A549 (cell line): ENCODE data around the gene NQO1. TPM values are rescaled to one million over a fixed set of nuclear protein-coding genes. Genes with fewer than 3 reads are reported as not detected.
"Not testable (repeated sequence)": the region's sequence is repeated elsewhere in the genome, so short reads cannot be mapped to it uniquely, and the experiment has no call there.

Source experiments
- ATAC-seq, 2 experiments: fragments of 200-7000 bp in 1 of 2; fragments of >200 bp in 1 of 2; cut with Nextera tagmentation in 1 of 2; cut with Tn5 transposase in 1 of 2; 3 replicates each; pipeline versions ENCODE4 v1.8.0 to v1.9.1; 2018 to 2020; ENCODE audit warnings: mild to moderate bottlenecking in 1 of 2, moderate library complexity in 1 of 2
- CTCF ChIA-PET: fragments of 300-600 bp; sonication (Branson Sonifier 250); formaldehyde crosslinking; extraction: SDS; loops from one replicate; lab custom pipeline; 2021; ENCODE audit warnings: antibody characterized with exemption, inconsistent platforms; lab: Yijun Ruan, JAX
- POLR2A ChIA-PET: fragments of 350-600 bp; formaldehyde crosslinking; extraction: SDS; loops from one replicate; lab custom pipeline; 2021; ENCODE audit warnings: antibody characterized with exemption, inconsistent platforms; lab: Yijun Ruan, JAX
- DNase-seq, 2 experiments: peaks; one replicate each; pipeline versions ENCODE4 v3.0.0 to v3.0.0-alpha.2; 2011 to 2016; ENCODE audit warnings: low read depth in 1 of 2, low spot score in 1 of 2
- FAIRE-seq: peaks from 2 replicates; lab custom pipeline; 2011; peaks lifted over from hg19 to GRCh38; lab: Jason Lieb, UNC
- H3K27ac ChIP-seq, 2 experiments: fragments of >200 bp; sonication (Bioruptor Twin); formaldehyde crosslinking; 3 replicates each; pipeline ENCODE4 v1.5.1; 2016 to 2017
- H3K4me1 ChIP-seq: fragments of >200 bp; sonication (Bioruptor Twin); formaldehyde crosslinking; 3 replicates; pipeline ENCODE4 v1.6.1; 2016
- H3K4me2 ChIP-seq: fragments of >200 bp; sonication (Bioruptor Twin); formaldehyde crosslinking; 3 replicates; pipeline ENCODE4 v1.6.1; 2016
- H3K4me3 ChIP-seq: fragments of >200 bp; sonication (Bioruptor Twin); formaldehyde crosslinking; 3 replicates; pipeline ENCODE4 v1.5.1; 2016
- H3K9me3 ChIP-seq: fragments of >200 bp; sonication (Bioruptor Twin); formaldehyde crosslinking; 3 replicates; pipeline ENCODE4 v1.6.1; 2016
- CBX8 ChIP-seq: fragments of 200-600 bp; sonication (generic); IDR thresholded peaks from 2 replicates; pipeline ENCODE4 v1.6.1; 2016
- CEBPB ChIP-seq, 2 experiments: fragments of >200 bp in 1 of 2; sonication (Bioruptor Twin) in 1 of 2; formaldehyde crosslinking in 1 of 2; IDR thresholded peaks; 2 replicates each; pipeline ENCODE4 v1.6.1; 2012 to 2016
- EP300 ChIP-seq, 2 experiments: fragments of >200 bp; sonication (Bioruptor Twin); formaldehyde crosslinking; IDR thresholded peaks; 2 replicates in 1 of 2; 3 replicates in 1 of 2; pipeline ENCODE4 v1.6.1; 2016 to 2017
- ESRRA ChIP-seq: fragments of 150-350 bp; IDR thresholded peaks from 2 replicates; pipeline ENCODE4 v1.6.1; 2014; ENCODE audit warnings: mild to moderate bottlenecking, low read length, borderline replicate concordance
- FOSB ChIP-seq: fragments of 250-450 bp; sonication (Bioruptor Pico); IDR thresholded peaks from 2 replicates; pipeline ENCODE4 v1.5.0; 2020; ENCODE audit warnings: mild to moderate bottlenecking, moderate library complexity
- HEYL ChIP-seq: fragments of 250-450 bp; sonication (Bioruptor Pico); IDR thresholded peaks from 2 replicates; pipeline ENCODE4 v1.8.0; 2021; ENCODE audit warnings: mild to moderate bottlenecking, moderate library complexity
- HOXA7 ChIP-seq: fragments of 250-450 bp; sonication (Bioruptor Pico); IDR thresholded peaks from 2 replicates; pipeline ENCODE4 v1.5.0; 2020; ENCODE audit warnings: mild to moderate bottlenecking, moderate library complexity
- HOXB13 ChIP-seq: fragments of 250-450 bp; sonication (Bioruptor Pico); IDR thresholded peaks from 2 replicates; pipeline ENCODE4 v1.5.0; 2020; ENCODE audit warnings: low read depth, mild to moderate bottlenecking, moderate library complexity
- HOXB5 ChIP-seq: fragments of 250-450 bp; sonication (Bioruptor Pico); IDR thresholded peaks from 2 replicates; pipeline ENCODE4 v1.5.0; 2020; ENCODE audit warnings: mild to moderate bottlenecking, moderate library complexity
- JUN ChIP-seq, 2 experiments: fragments of >200 bp; sonication (Bioruptor Twin); formaldehyde crosslinking; IDR thresholded peaks; 2 replicates in 1 of 2; 3 replicates in 1 of 2; pipeline ENCODE4 v1.6.1; 2016 to 2017
- JUNB ChIP-seq: fragments of >200 bp; sonication (Bioruptor Twin); formaldehyde crosslinking; IDR thresholded peaks from 2 replicates; pipeline ENCODE4 v1.6.1; 2016
- KDM1A ChIP-seq: fragments of 200-600 bp; sonication (generic); IDR thresholded peaks from 2 replicates; pipeline ENCODE4 v1.6.1; 2016; ENCODE audit warnings: low read depth, mild to moderate bottlenecking
- KDM5A ChIP-seq: fragments of 200-600 bp; sonication (generic); IDR thresholded peaks from 2 replicates; pipeline ENCODE4 v1.6.1; 2016; ENCODE audit warnings: antibody characterized with exemption, mild to moderate bottlenecking
- NFE2L2 ChIP-seq: fragments of 150-350 bp; conservative IDR thresholded peaks from 2 replicates; pipeline ENCODE4 v1.6.1; 2014; ENCODE audit warnings: low read length
- NR3C1 ChIP-seq: fragments of >200 bp; sonication (Bioruptor Twin); formaldehyde crosslinking; IDR thresholded peaks from 3 replicates; pipeline ENCODE4 v1.6.1; 2017
- POLR2AphosphoS2 ChIP-seq: conservative IDR thresholded peaks from 2 replicates; pipeline ENCODE4 v1.6.1; 2012; ENCODE audit warnings: low read length, improper control_type of control experiment, inconsistent platforms
- SREBF2 ChIP-seq: fragments of 450-650 bp; IDR thresholded peaks from 2 replicates; pipeline ENCODE4 v1.6.1; 2014; ENCODE audit warnings: mild to moderate bottlenecking, moderate library complexity
- TP53 ChIP-seq: fragments of 250-450 bp; sonication (Bioruptor Pico); IDR thresholded peaks from 2 replicates; pipeline ENCODE4 v1.5.0; 2021; ENCODE audit warnings: mild to moderate bottlenecking, moderate library complexity
- ZFP36 ChIP-seq: fragments of 450-650 bp; IDR thresholded peaks from 2 replicates; pipeline ENCODE4 v1.6.1; 2014; ENCODE audit warnings: borderline replicate concordance; ENCODE audit not compliant: partially characterized antibody
- WGBS: methylation state at CpG from one replicate; pipeline ENCODE4 v1.1.6; 2017; ENCODE audit errors: missing lambda C conversion rate; 5-methylcytosine and 5-hydroxymethylcytosine counted together
- polyA plus RNA-seq, 4 experiments: library from polyadenylated mRNA; depleted of rRNA in 3 of 4; stranded (reverse); fragments of >200 nt; fragmentation: RNase III in 1 of 4; extraction: RNeasy Plus Mini Kit Qiagen cat#74134 plus additional on column Dnase treatment in 1 of 4; gene quantifications; 2 replicates in 3 of 4; 3 replicates in 1 of 4; pipeline ENCODE4 v1.2.3, GENCODE V29; 2011 to 2017
- TF ChIP-seq, protein P1 (sequence below): IDR thresholded peaks from 2 replicates; pipeline ENCODE4 v1.6.1; 2012
- TF ChIP-seq, protein P2 (sequence below): fragments of 150-350 bp; IDR thresholded peaks from 2 replicates; pipeline ENCODE4 v1.6.1; 2014; ENCODE audit warnings: low read depth, mild to moderate bottlenecking, low read length
- TF ChIP-seq, protein P3 (sequence below): fragments of 250-450 bp; sonication (Bioruptor Pico); IDR thresholded peaks from 2 replicates; pipeline ENCODE4 v1.5.0; 2020; ENCODE audit warnings: low read depth, mild to moderate bottlenecking, moderate library complexity
- TF ChIP-seq, protein P4 (sequence below): fragments of >200 bp; sonication (Bioruptor Twin); formaldehyde crosslinking; IDR thresholded peaks from 3 replicates; pipeline ENCODE4 v1.5.1; 2016

NQO1 gene
- polyA plus RNA-seq, 2 of the 4 experiments (the other 2 are of a cell fraction): 1,834 to 2,775 TPM

DNA sequence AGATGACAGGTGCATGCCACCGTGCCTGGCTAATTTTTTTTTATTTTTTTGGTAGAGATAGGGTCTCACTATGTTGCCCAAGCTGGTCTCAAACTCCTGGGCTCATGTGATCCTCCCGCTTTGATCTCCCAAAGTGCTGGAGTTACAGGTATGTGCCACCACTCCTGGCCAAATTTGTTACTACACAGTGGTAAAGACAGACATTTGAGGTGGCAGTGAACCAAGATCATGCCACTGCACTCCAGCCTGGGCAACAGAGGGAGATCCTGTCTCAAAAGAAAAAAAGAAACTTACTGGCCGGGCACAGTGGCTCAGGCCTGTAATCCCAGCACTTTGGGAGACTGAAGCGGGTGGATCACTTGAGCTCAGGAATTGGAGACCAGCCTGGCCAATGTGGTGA lies 2.7 kb upstream of the NQO1 start:
- CTCF ChIA-PET: interaction anchor here (1.1 to 18.6 kb wide), 3 partner anchors 8 to 27 kb away, joined by 3 to 160 read pairs (median 17); partner anchors contain the start of gene NOB1
- DNase-seq, H3K9me3 ChIP-seq, FAIRE-seq, H3K4me3 ChIP-seq, ATAC-seq, POLR2A ChIA-PET: not testable (repeated sequence)
- Histone ChIP-seq H3K4me1 (peaks cover 19% of the 10 kb centered on the region), H3K27ac (peak overlapping the region; percentile 95 to 99), H3K4me2 (peak overlapping the region; percentile 94)
- peak; percentile 51 for TF ChIP-seq ZFP36
- WGBS: 96% methylated on average over 4 of the region's 4 CpGs

DNA sequence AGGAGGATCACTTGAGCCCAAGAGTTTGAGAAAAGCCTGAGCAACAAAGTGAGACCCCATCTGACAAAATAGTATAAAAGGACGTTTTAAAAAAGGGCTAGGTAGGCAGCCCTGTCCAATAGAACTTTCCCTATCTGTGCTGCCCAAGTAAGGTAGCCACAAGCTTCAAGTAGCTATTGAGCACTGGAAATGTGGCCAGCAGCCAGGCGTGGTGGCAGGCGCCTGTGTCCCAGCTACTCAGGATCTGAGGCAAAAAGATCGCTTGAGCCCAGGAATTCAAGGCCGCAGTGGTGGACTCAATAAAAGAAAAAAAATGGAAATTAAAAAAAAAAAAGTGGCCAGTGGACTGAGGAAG lies 1.5 kb upstream of the NQO1 start:
- no peaks in the 10 kb centered on the region for H3K9me3 ChIP-seq
- POLR2A ChIA-PET: interaction anchor here (0.7 to 5.3 kb wide), 5 partner anchors 11 to 27 kb away, joined by 3 to 59 read pairs (median 10); partner anchors contain the start of gene NOB1
- DNase-seq: no peak
- peaks cover 19% of the 10 kb centered on the region for H3K4me1 ChIP-seq
- 33% methylated on average over 5 of the region's 5 CpGs for WGBS
- TF ChIP-seq HOXB13: 0 out of 2 replicates have a peak, but pooled peaks have one; percentile 0
- 0 out of 2 replicates have a peak, but pooled peaks have one; percentile 40 for TF ChIP-seq POLR2AphosphoS2
- TF ChIP-seq, protein P1, sequence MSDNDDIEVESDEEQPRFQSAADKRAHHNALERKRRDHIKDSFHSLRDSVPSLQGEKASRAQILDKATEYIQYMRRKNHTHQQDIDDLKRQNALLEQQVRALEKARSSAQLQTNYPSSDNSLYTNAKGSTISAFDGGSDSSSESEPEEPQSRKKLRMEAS: peak; percentile 27; the same call in 1 of the 2 replicates
- TF ChIP-seq TP53 (CRISPR knock-in tag): no peak
- peak overlapping the region; percentile 95 to 99 for H3K27ac ChIP-seq
- FAIRE-seq: no peak
- CTCF ChIA-PET: interaction anchor here (1.2 to 18.6 kb wide), 4 partner anchors 12 to 28 kb away, joined by 3 to 160 read pairs (median 12); partner anchors contain the start of gene NOB1
- peak overlapping the region; percentile 77 for H3K4me3 ChIP-seq
- no peak for ATAC-seq
- peak overlapping the region; percentile 94 for H3K4me2 ChIP-seq

DNA sequence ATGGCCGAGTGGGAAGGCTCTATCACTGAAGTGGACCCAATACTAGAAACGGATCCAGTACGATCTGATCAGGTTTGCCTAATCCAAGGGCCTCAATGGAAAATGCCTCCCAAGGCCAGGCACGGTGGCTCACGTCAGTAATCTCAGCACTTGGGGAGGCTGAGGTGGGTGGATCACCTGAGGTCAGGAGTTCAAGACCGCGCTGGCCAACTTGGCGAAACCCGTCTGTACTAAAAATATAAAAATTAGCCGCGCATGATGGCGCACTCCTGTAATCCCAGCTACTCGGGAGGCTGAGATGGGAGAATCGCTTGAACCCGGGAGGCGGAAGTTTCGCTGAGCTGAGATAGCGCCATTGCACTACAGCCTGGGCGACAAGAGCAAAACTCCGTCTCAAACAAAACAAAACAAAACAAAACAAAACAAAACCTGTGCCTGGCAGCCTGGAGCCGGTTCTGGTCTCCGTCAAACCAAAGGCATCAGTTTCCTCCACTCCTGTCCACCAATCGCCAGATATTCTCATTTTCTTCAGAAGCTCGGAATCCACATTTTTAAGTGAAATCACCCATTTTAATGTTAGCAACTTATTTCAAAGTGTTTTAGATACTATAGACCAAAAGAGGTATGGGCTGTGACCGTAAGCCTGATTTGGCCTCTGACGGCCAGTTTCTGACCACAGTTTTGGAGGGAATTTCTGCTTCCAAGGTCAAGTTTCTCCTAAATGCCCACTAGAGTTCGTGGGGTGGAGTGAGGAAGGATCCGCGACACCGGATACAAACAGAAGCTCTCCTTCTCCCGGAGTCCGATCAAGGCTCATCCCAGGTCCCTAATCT lies 664 bp downstream of the NQO1 start:
- ChIA-PET POLR2A (interaction anchor here (0.6 to 5.3 kb wide), 19 partner anchors 8 to 399 kb away, joined by 3 to 59 read pairs (median 6); partner anchors contain the start of genes NOB1 and WWP2), CTCF (interaction anchor here (0.6 to 18.6 kb wide), 11 partner anchors 8 to 353 kb away, joined by 3 to 160 read pairs (median 6); partner anchors contain the start of gene NOB1)
- DNase-seq (no peak), FAIRE-seq (no peak), ATAC-seq (no peak)
- H3K9me3 ChIP-seq: no peaks in the 10 kb centered on the region
- peak overlapping the region; percentile 93 for H3K4me2 ChIP-seq
- TF ChIP-seq CBX8 (no peak), CEBPB (IDR thresholded peaks at IDR 0.05) (no peak), FOSB (0 out of 2 replicates have a peak, but pooled peaks have one; percentile 13), HOXB5 (CRISPR knock-in tag) (no peak), JUN (IDR thresholded peaks at IDR 0.05) (no peak), EP300 (IDR thresholded peaks at IDR 0.05) (no peak), KDM1A (no peak), SREBF2 (no peak), POLR2AphosphoS2 (no peak), NFE2L2 (no peak), NR3C1 (no peak), ESRRA (no peak), KDM5A (peak; percentile 31; the same call in 1 of the 2 replicates), HOXB13 (no peak), ZFP36 (no peak), JUNB (no peak), HOXA7 (peak; percentile 17; the same call in 1 of the 2 replicates), HEYL (0 out of 2 replicates have a peak, but pooled peaks have one; percentile 21)
- TF ChIP-seq, protein P2, sequence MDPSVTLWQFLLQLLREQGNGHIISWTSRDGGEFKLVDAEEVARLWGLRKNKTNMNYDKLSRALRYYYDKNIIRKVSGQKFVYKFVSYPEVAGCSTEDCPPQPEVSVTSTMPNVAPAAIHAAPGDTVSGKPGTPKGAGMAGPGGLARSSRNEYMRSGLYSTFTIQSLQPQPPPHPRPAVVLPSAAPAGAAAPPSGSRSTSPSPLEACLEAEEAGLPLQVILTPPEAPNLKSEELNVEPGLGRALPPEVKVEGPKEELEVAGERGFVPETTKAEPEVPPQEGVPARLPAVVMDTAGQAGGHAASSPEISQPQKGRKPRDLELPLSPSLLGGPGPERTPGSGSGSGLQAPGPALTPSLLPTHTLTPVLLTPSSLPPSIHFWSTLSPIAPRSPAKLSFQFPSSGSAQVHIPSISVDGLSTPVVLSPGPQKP: no peak
- TF ChIP-seq, protein P3, sequence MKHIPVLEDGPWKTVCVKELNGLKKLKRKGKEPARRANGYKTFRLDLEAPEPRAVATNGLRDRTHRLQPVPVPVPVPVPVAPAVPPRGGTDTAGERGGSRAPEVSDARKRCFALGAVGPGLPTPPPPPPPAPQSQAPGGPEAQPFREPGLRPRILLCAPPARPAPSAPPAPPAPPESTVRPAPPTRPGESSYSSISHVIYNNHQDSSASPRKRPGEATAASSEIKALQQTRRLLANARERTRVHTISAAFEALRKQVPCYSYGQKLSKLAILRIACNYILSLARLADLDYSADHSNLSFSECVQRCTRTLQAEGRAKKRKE: no peak
- TF ChIP-seq, protein P4, sequence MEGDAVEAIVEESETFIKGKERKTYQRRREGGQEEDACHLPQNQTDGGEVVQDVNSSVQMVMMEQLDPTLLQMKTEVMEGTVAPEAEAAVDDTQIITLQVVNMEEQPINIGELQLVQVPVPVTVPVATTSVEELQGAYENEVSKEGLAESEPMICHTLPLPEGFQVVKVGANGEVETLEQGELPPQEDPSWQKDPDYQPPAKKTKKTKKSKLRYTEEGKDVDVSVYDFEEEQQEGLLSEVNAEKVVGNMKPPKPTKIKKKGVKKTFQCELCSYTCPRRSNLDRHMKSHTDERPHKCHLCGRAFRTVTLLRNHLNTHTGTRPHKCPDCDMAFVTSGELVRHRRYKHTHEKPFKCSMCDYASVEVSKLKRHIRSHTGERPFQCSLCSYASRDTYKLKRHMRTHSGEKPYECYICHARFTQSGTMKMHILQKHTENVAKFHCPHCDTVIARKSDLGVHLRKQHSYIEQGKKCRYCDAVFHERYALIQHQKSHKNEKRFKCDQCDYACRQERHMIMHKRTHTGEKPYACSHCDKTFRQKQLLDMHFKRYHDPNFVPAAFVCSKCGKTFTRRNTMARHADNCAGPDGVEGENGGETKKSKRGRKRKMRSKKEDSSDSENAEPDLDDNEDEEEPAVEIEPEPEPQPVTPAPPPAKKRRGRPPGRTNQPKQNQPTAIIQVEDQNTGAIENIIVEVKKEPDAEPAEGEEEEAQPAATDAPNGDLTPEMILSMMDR: no peak
- peaks cover 39% of the 10 kb centered on the region for H3K4me1 ChIP-seq
- H3K27ac ChIP-seq: peak overlapping the region; percentile 95 to 99
- WGBS: 1% methylated on average over 32 of the region's 32 CpGs
- peak overlapping the region; percentile 77 for H3K4me3 ChIP-seq
